GM19468 (cell line): ENCODE results near the gene SPSB3.
"Not testable (repeated sequence)": the region's sequence is repeated elsewhere in the genome, so short reads cannot be mapped to it uniquely, and the experiment has no call there.

Experiments used
- ATAC-seq: cut with Tn5 transposase; IDR thresholded peaks from one replicate; pipeline ENCODE4 v1.9.1; 2021; ENCODE audit warnings: mild to moderate bottlenecking, moderate library complexity, moderate number of reproducible peaks; ENCODE audit not compliant: unreplicated experiment; ENCODE audit errors: extremely low read depth

Gene SPSB3

GRCh38 chr16:1745900-1746692 is 36.3 kb downstream of the SPSB3 start:
- no peak for ATAC-seq

GRCh38 chr16:1745181-1745899 is 37.0 kb downstream of the SPSB3 start:
- ATAC-seq = no peak

GRCh38 chr16:1744338-1744840 is 38.0 kb downstream of the SPSB3 start:
- ATAC-seq = no peak

GRCh38 chr16:1743376-1744337 is 38.7 kb downstream of the SPSB3 start:
- no peak for ATAC-seq

DNA sequence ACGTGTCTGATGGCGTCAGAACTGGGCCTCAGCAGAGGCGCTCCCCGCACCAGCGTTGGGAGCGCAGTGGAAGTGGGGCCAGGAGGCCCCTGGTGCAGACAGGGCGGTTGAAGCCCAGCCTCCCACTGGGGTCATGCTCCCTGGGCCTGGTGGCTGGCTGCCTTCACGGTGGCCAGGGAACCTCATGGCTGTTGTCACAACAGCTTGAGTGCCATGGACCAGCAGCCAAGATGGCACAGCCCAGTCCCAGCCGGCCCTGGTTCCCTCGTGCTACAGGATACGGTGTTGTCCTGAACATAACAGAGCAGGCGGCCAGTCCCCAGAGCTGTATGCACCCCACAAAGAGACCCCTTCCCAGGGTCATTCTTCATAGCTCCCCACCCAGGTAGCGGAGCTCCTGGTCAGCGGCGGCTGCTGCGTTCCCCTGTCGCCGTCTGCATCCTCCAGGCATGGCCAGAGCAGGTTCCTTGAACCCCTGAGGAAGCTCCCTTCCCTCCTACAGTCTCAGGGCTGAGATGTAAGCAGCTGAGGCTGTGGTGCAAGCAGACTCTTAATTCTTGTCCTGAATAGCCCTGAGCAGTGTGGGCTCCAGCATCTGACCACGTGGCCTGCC is 40.7 kb downstream of the SPSB3 start:
- no peak for ATAC-seq

GRCh38 chr16:1740781-1741490 is 41.4 kb downstream of the SPSB3 start:
- no peak for ATAC-seq

- ATAC-seq = no peak
These were observed 42.1 kb downstream of the SPSB3 start for GRCh38 chr16:1740234-1740633.

DNA sequence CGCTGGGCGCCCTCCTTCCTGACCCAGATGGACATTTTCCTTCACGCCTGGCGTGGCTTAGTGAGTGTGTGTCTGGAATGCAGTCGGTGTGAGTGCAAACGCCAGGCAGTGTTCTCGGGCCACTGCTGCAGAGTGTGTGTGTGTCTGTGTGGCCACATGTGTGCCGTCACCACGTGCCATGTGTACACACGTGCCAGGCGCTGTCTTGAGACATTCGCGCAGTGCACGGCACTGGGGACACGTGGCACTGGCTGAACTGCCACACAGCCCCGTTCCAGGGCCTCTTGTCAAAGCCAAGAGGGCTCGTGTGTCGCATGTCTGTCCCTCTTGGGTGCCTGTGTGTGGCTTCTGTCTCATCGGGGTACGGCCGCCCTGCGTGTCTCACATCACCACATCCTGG is 47.6 kb downstream of the SPSB3 start:
- ATAC-seq = no peak

DNA sequence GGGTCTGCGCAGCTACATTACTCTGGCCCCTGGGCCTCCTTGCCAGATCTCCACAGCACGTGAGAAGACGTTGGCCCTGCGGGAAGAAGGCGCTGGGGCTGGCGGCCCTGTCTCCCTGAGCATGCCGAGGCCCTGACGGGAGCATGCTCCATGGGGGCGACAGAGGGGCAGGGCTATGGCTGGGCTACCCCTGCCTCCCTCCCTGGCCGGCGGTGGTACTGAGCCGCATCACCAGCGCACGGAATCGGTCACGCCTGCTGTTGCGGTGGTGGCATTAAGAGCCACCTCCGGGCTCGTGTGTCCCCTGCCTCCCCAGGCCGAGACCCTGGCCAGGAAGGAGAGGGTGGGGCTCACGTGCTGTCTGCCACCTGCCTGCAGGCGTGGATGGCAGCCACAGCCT is 48.2 kb downstream of the SPSB3 start:
- no peak for ATAC-seq

- ATAC-seq = not testable (repeated sequence)
These were observed 49.8 kb downstream of the SPSB3 start for GRCh38 chr16:1732551-1732987.

- ATAC-seq = no peak
These were observed 50.3 kb downstream of the SPSB3 start for GRCh38 chr16:1732071-1732470.

GRCh38 chr16:1731603-1732002 is 50.8 kb downstream of the SPSB3 start:
- no peak for ATAC-seq

DNA sequence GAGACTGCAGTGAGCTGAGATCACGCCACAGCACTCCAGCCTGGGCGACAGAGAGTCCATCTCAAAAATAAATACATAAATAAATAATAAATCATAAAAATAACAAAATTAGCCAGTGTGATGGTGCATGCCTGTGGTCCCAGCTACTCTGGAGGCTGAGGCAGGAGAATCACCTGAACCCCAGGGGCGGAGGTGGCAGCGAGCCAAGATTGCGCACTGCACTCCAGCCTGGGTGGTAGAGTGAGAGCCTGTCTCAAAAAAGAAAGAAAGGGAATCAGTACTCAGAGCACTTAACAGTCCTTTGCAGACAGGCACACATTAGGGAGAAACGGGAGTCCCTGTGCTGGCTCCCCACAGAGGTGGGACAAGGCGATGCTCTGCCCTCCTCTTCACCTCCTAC is 51.3 kb downstream of the SPSB3 start:
- ATAC-seq = no peak

- ATAC-seq = no peak
These were observed 52.9 kb downstream of the SPSB3 start for GRCh38 chr16:1729445-1729844.

DNA sequence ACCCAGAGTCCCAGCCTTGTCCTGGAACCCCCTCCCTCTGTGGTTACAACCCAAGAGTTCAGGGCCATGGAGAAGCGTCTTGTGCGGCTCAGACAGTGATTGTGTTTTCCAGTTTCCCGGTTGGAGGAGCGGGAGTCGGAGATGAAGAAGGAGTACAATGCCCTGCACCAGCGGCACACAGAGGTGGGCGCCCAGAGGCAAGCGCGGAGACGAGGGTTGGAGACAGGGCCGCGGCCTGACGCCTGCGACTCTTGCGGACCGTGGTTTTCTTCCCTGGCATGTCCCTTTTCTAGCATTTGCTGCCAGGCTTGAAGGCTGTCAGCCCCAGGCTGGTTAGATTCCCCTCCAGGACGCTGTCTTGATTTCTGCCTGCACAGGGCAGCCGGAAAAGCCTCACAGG is 53.3 kb downstream of the SPSB3 start:
- no peak for ATAC-seq

DNA sequence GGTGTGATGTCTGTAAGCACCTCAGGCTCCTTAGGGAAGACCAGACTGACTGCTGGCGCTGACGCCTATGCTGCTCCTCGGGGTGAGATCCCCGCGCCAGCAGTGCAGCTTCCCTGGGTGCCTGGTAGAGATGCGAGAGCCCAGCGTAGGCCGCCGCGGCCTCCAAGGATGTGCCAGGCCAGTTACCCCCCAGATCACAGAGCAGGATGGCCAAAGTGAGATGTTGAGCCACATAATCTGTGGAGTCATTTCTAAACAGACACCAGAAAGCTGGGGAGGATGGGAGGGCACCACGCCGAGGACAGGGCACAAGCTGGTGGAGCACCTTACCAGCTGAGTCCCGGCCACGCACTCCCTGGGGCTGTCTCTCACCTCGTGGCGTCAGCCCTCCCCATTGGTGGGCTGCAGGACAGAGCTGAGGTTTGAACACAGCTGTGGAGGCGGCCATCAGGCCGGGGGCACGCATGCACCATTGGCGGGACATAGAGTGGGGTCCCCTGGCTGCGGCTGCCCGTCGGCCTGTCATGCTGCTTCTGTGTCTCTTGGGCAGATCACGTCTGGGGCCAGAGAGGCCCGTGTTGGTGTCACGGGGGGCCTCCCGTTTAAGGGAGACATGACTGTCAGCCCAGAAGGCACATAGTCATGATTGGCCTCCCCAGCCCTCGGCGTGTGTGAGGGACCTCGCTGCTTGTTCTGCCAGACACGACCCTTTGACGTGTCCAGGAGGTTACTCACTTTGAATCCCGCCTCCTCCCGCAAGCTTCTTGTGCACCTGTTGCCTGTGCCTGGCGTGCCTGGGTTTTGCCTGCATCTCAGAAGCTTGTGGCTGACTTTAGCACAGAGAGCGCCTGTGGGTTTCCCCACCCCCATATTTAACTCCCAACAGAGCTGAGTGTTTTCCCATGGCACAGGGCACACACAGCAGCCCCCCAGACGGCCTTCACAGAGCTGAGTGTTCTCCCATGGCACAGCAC is 54.4 kb downstream of the SPSB3 start:
- ATAC-seq = no peak
